Adrenal gland (tissue), 12 donors: Measurements from ENCODE around the gene IMMP1L. TPM values are rescaled to one million over a fixed set of nuclear protein-coding genes. Genes with fewer than 3 reads are reported as not detected.
"Not testable (repeated sequence)": the region's sequence is repeated elsewhere in the genome, so short reads cannot be mapped to it uniquely, and the experiment has no call there.

ENCODE experiments used
- DNase-seq, 7 donors: peaks; one replicate each; pipeline ENCODE4 v3.0.0-alpha.2; 2019 to 2020
- H3K27ac ChIP-seq, 5 donors: fragments of 200-600 bp; sonication (generic) in 4 of 5; 1 replicate in 3 of 5; 2 replicates in 2 of 5; pipeline versions ENCODE4 v1.5.1 to v1.8.0; 2016 to 2020; ENCODE audit warnings: mild to moderate bottlenecking in 1 of 5
- H3K27me3 ChIP-seq: fragments of 200-600 bp; 2 replicates; pipeline ENCODE4 v1.8.0; 2021
- H3K36me3 ChIP-seq, 2 donors: fragments of 200-600 bp; replicated peaks in 1 of 2; 1 replicate in 1 of 2; 2 replicates in 1 of 2; pipeline versions ENCODE4 v1.5.1 to v1.8.0; 2018 to 2022
- H3K4me1 ChIP-seq, 2 donors: fragments of 200-600 bp; replicated peaks in 1 of 2; 1 replicate in 1 of 2; 2 replicates in 1 of 2; pipeline versions ENCODE4 v1.5.1 to v1.8.0; 2018 to 2021
- H3K4me3 ChIP-seq, 4 donors: fragments of 200-600 bp; sonication (generic) in 3 of 4; one replicate each; pipeline ENCODE4 v1.5.1; 2016 to 2018
- H3K9me3 ChIP-seq, 3 donors: fragments of 200-600 bp; sonication (generic) in 1 of 3; replicated peaks in 1 of 3; 1 replicate in 2 of 3; 2 replicates in 1 of 3; pipeline versions ENCODE4 v1.5.1 to v1.8.0; 2016 to 2021
- CTCF ChIP-seq, 6 experiments: fragments of 450-650 bp in 4 of 6; fragments of 200-600 bp in 2 of 6; sonication (generic) in 1 of 6; IDR thresholded peaks; 1 replicate in 5 of 6; 2 replicates in 1 of 6; pipeline versions ENCODE4 v1.5.1 to v1.8.0; 2016 to 2021; ENCODE audit warnings: antibody characterized with exemption in 6 of 6, mild to moderate bottlenecking in 2 of 6, moderate library complexity in 1 of 6
- POLR2A ChIP-seq, 2 donors: fragments of 450-650 bp; IDR thresholded peaks; one replicate each; pipeline ENCODE4 v1.6.1; 2017; ENCODE audit warnings: antibody characterized with exemption in 2 of 2, mild to moderate bottlenecking in 2 of 2, moderate library complexity in 1 of 2
- WGBS, 4 donors: extraction: QIAGEN DNeasy Blood & Tissue Kit in 2 of 4; methylation state at CpG; one replicate each; pipeline versions ENCODE4 v1.1.5 to v1.1.7; 2013 to 2017; 5-methylcytosine and 5-hydroxymethylcytosine counted together
- intact Hi-C, 2 donors: fragments of 100-400 bp; cut with DNase I; formaldehyde crosslinking; loops; one replicate each; pipeline versions ENCODE4 v1.14.1 to v1.15.0; 2022 to 2023
- polyA plus RNA-seq, 3 donors: library from polyadenylated mRNA; stranded (reverse); fragments of 200-250 nt in 2 of 3; fragments of 350-450 nt in 1 of 3; fragmentation: Illumina TruSeq in 1 of 3; extraction: RNeasy Lipid Tissue Mini Kit (QIAGEN cat#74804) in 1 of 3; gene quantifications; one replicate each; pipeline ENCODE4 v1.2.3, GENCODE V29; 2013 to 2014
- total RNA-seq, 9 donors: library from RNA; depleted of rRNA in 4 of 9; stranded (reverse); fragments of >200 nt in 4 of 9; fragments of 120-200 nt in 1 of 9; fragmentation: NEBNext Ultra II Directional in 1 of 9; extraction: Animal tissue kit (Norgen Biotek cat#: 25700) in 1 of 9; gene quantifications; one replicate each; pipeline versions ENCODE4 v1.1.0 to v1.2.4, GENCODE V29; 2013 to 2023
- donor health status: healthy with polysubstance abuse.
- donor health status: Bipolar disorder and iron deficiency.
- donor health status: DM: yes; HTN: yes; CAD: no.
- donor health status: DM: no; HTN: no; CAD: no.
- donor health status: DM: no; HTN: no; CAD: no.
- donor health status: DM: yes; HTN: yes; CAD: no.

The IMMP1L gene
- total and polyA plus RNA-seq, 12 donors, result 5.2 to 71.9 (median 19.0) TPM

DNA sequence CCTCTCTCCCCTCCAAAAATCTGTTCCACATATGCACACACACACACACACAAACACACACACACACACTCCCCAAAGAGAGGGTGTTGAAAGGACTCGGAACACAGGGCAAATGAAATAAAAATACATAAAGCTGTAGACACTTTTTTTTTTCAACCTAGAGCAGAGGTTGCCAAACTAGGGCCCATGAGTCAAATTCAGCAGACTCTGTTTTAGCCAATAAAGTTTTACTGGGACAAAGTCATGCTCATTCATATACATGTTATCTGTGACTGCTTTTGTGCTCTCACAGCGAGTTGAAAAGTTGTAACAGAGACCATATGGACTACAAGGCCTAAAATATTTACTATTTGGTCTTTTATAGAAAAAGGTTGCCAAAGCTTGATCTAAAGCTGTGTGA is 8.9 kb downstream of the IMMP1L start:
- H3K4me3 ChIP-seq, result no peak overlapping the region
- H3K4me1 ChIP-seq, result no peaks in the 10 kb centered on the region
- H3K9me3 ChIP-seq, result no peaks in the 10 kb centered on the region
- no peak for DNase-seq
- no peaks in the 10 kb centered on the region for H3K36me3 ChIP-seq
- TF ChIP-seq POLR2A (IDR thresholded peaks at IDR 0.05), result no peak
- no peak for TF ChIP-seq CTCF (IDR thresholded peaks at IDR 0.05)
- H3K27me3 ChIP-seq, result no peaks in the 10 kb centered on the region
- intact Hi-C loops, result no loop called here
- WGBS, 4 donors, result 89 to 95% (median 89%) methylated on average over 2 of the region's 2 CpGs
- H3K27ac ChIP-seq, result no peak overlapping the region

- no peak overlapping the region for H3K4me3 ChIP-seq
- no peak for TF ChIP-seq POLR2A (IDR thresholded peaks at IDR 0.05)
- TF ChIP-seq CTCF (IDR thresholded peaks at IDR 0.05), result no peak
- WGBS, 4 donors, result 83 to 94% (median 90%) methylated on average over 3 of the region's 3 CpGs
- H3K36me3 ChIP-seq, result no peaks in the 10 kb centered on the region
- no peak overlapping the region for H3K27ac ChIP-seq
- intact Hi-C loops, result no loop called here
- no peaks in the 10 kb centered on the region for H3K4me1 ChIP-seq
- no peaks in the 10 kb centered on the region for H3K9me3 ChIP-seq
- no peak for DNase-seq
- no peaks in the 10 kb centered on the region for H3K27me3 ChIP-seq
Measured at GRCh38 chr11:31499576-31500178, 9.7 kb downstream of the IMMP1L start.

GRCh38 chr11:31493762-31494161 is 15.7 kb downstream of the IMMP1L start:
- not testable (repeated sequence) for H3K4me1 ChIP-seq, H3K4me3 ChIP-seq, H3K9me3 ChIP-seq, H3K27me3 ChIP-seq, DNase-seq, H3K27ac ChIP-seq, H3K36me3 ChIP-seq
- intact Hi-C loops, result loop anchor here in 1 of 2 donors (5.0 kb wide), 1 partner anchor 379 kb away; no protein-coding TSS in a partner anchor
- 90 to 100% (median 97%) methylated on average over 2 to 4 of the region's 4 CpGs for WGBS, 4 donors

- Histone ChIP-seq H3K4me3 (no peak overlapping the region), H3K9me3 (no peaks in the 10 kb centered on the region), H3K27me3 (no peaks in the 10 kb centered on the region), H3K4me1 (no peaks in the 10 kb centered on the region), H3K36me3 (no peaks in the 10 kb centered on the region), H3K27ac (no peak overlapping the region)
- no peak for DNase-seq
- WGBS, 4 donors, result 91 to 97% (median 95%) methylated on average over 4 of the region's 4 CpGs
- no peak for TF ChIP-seq POLR2A (IDR thresholded peaks at IDR 0.05)
- TF ChIP-seq CTCF (IDR thresholded peaks at IDR 0.05), result no peak
- intact Hi-C loops, result loop anchor here in 1 of 2 donors (5.0 kb wide), 1 partner anchor 379 kb away; no protein-coding TSS in a partner anchor
Measured at GRCh38 chr11:31493235-31493634, 16.2 kb downstream of the IMMP1L start.

DNA sequence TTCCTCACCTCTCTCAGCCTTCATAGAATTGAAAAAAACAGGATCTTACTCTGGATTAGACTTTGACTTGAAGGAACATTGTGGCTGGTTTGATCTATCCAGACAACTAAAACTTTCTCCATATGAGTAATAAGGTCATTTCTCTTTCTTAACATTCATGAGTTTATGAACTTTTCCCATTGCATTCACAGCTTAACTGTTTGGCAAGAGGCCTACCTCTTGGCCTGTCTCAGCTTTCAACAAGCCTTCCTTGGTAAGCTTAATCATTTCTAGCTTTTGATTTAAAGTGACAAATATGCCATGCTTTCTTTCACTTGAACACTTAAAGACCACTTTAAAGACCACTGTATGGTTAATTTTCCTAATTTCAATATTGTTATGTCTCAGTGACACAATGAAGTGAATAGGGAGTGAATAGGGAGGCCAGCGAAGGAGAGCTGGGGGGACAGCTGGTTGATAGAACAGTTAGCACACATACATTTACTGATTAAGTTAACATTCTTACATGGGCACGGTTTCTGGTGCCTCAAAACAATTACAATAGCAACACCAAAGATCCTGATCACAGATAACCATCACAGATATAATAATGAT is 17.0 kb downstream of the IMMP1L start:
- intact Hi-C loops, result loop anchor here in 1 of 2 donors (5.0 kb wide), 1 partner anchor 380 kb away; no protein-coding TSS in a partner anchor
- no peak overlapping the region for H3K27ac ChIP-seq
- WGBS, 4 donors, result 89 to 96% (median 93%) methylated on average over 2 of the region's 2 CpGs

More for the DNA sequence above, 17.0 kb downstream of the IMMP1L start:
- Histone ChIP-seq H3K4me3 (no peak overlapping the region), H3K4me1 (no peaks in the 10 kb centered on the region), H3K36me3 (no peaks in the 10 kb centered on the region), H3K27me3 (no peaks in the 10 kb centered on the region), H3K9me3 (no peaks in the 10 kb centered on the region)
- no peak for TF ChIP-seq POLR2A (IDR thresholded peaks at IDR 0.05)
- TF ChIP-seq CTCF (IDR thresholded peaks at IDR 0.05), result no peak
- DNase-seq, result peak in 1 of 7 donors; percentile 10
